ENCODE data around the gene ATCAY. TPM values are rescaled to one million over a fixed set of nuclear protein-coding genes. Genes with fewer than 3 reads are reported as not detected.
A peak's percentile ranks its signal among the peaks of the same experiment; 100 is the strongest.

The ATCAY gene
- total RNA-seq, 4 donors from 2014 or later, result not detected

GRCh38 chr19:3852614-3853254, 27.8 kb upstream of the ATCAY start:
- H3K27ac ChIP-seq, result no peak overlapping the region
- H3K9me3 ChIP-seq, result peaks cover 0 to 19% (median 17%) of the 10 kb centered on the region in 3 donors
- no peak for DNase-seq
- H3K36me3 ChIP-seq, result no peaks in the 10 kb centered on the region
- TF ChIP-seq POLR2A (IDR thresholded peaks at IDR 0.05) (no peak), CTCF (IDR thresholded peaks at IDR 0.05) (peak in 3 of 6 experiments; percentile 16 to 56 (median 35))
- intact Hi-C loops (cut with DNase I), result no loop called here
- H3K4me1 ChIP-seq, result no peaks in the 10 kb centered on the region
- 22% methylated on average over 3 of the region's 4 CpGs; no CpG with 5 or more reads in 1 of the 2 donors for WGBS, 2 donors
- H3K27me3 ChIP-seq, result no peaks in the 10 kb centered on the region
- no peak overlapping the region for H3K4me3 ChIP-seq

- Histone ChIP-seq H3K36me3 (no peaks in the 10 kb centered on the region), H3K9me3 (peaks cover 0 to 19% (median 17%) of the 10 kb centered on the region in 3 donors), H3K4me1 (no peaks in the 10 kb centered on the region), H3K4me3 (no peak overlapping the region), H3K27me3 (no peaks in the 10 kb centered on the region), H3K27ac (no peak overlapping the region)
- intact Hi-C loops (cut with DNase I), result no loop called here
- 76 to 82% methylated on average over 15 to 16 of the region's 19 CpGs for WGBS, 2 donors
- DNase-seq, result no peak
- TF ChIP-seq POLR2A (IDR thresholded peaks at IDR 0.05), result no peak
- TF ChIP-seq CTCF (IDR thresholded peaks at IDR 0.05), result no peak
Measured at GRCh38 chr19:3855320-3855719, 25.2 kb upstream of the ATCAY start.

- WGBS, 2 donors, result 78 to 79% methylated on average over 8 to 12 of the region's 12 CpGs
- no peaks in the 10 kb centered on the region for H3K27me3 ChIP-seq
- H3K4me1 ChIP-seq, result no peaks in the 10 kb centered on the region
- peaks cover 0 to 2% (median under 1%) of the 10 kb centered on the region in 3 donors for H3K9me3 ChIP-seq
- no peaks in the 10 kb centered on the region for H3K36me3 ChIP-seq
- no peak overlapping the region for H3K27ac ChIP-seq
- intact Hi-C loops (cut with DNase I), result no loop called here
- no peak for DNase-seq
- TF ChIP-seq CTCF (IDR thresholded peaks at IDR 0.05), result no peak
- no peak for TF ChIP-seq POLR2A (IDR thresholded peaks at IDR 0.05)
- no peak overlapping the region for H3K4me3 ChIP-seq
Measured at GRCh38 chr19:3857449-3858003, 23.0 kb upstream of the ATCAY start.

- intact Hi-C loops (cut with DNase I), result no loop called here
- WGBS, 2 donors, result 85 to 100% methylated on average over 2 to 13 of the region's 17 CpGs
Measured at GRCh38 chr19:3860499-3860898, 20.0 kb upstream of the ATCAY start.

More at GRCh38 chr19:3860499-3860898, 20.0 kb upstream of the ATCAY start:
- no peaks in the 10 kb centered on the region for H3K36me3 ChIP-seq
- peaks cover 0 to 16% (median 0%) of the 10 kb centered on the region in 4 donors for H3K27me3 ChIP-seq
- H3K27ac ChIP-seq, result no peak overlapping the region
- TF ChIP-seq CTCF (IDR thresholded peaks at IDR 0.05), result no peak
- TF ChIP-seq POLR2A (IDR thresholded peaks at IDR 0.05), result no peak
- H3K4me3 ChIP-seq, result no peak overlapping the region
- no peak for DNase-seq
- no peaks in the 10 kb centered on the region for H3K4me1 ChIP-seq
- H3K9me3 ChIP-seq, result no peaks in the 10 kb centered on the region

Data from esophagus squamous epithelium (tissue), 5 donors.